K562 (cell line): ENCODE results near the gene LRRC57. TPM values are rescaled to one million over a fixed set of nuclear protein-coding genes. Genes with fewer than 3 reads are reported as not detected.

Experiments
- CCAR2 ChIP-seq: fragments of 200-400 bp; formaldehyde crosslinking; IDR thresholded peaks from 2 replicates; pipeline ENCODE4 v1.6.1; 2017; ENCODE audit warnings: mild to moderate bottlenecking, low read depth, low read length
- CHD1 ChIP-seq: fragments of 200-600 bp; sonication (generic); IDR thresholded peaks from one replicate; pipeline ENCODE4 v1.6.1; 2012; ENCODE audit warnings: mild to moderate bottlenecking, moderate library complexity, low read length, inconsistent platforms
- CREM ChIP-seq: IDR thresholded peaks from 2 replicates; pipeline ENCODE4 v1.6.1; 2014; ENCODE audit warnings: antibody characterized with exemption, low read depth
- ETV5 ChIP-seq: sonication (generic); formaldehyde crosslinking; IDR thresholded peaks from 2 replicates; pipeline ENCODE4 v1.4.0; 2020; ENCODE audit warnings: low read depth, mild to moderate bottlenecking, missing genetic modification reagents
- FOXK1 ChIP-seq: sonication (generic); formaldehyde crosslinking; IDR thresholded peaks from 2 replicates; pipeline ENCODE4 v1.8.0; 2022; ENCODE audit warnings: missing genetic modification reagents, mild to moderate bottlenecking, borderline replicate concordance
- LCOR ChIP-seq: sonication (generic); formaldehyde crosslinking; IDR thresholded peaks from 2 replicates; pipeline ENCODE4 v1.8.0; 2022; ENCODE audit warnings: mild to moderate bottlenecking, missing genetic modification reagents
- POLR2H ChIP-seq: IDR thresholded peaks from 2 replicates; pipeline ENCODE4 v1.6.1; 2016; ENCODE audit warnings: missing genetic modification characterization, low read depth, mild to moderate bottlenecking, control low read depth, missing compliant biosample characterization, moderate library complexity
- RHOXF2B ChIP-seq: fragments of 250-450 bp; sonication (Bioruptor Pico); conservative IDR thresholded peaks from 2 replicates; pipeline ENCODE4 v1.5.1; 2021
- SRSF9 ChIP-seq: fragments of 200-400 bp; formaldehyde crosslinking; IDR thresholded peaks from 2 replicates; pipeline ENCODE4 v1.6.1; 2017; ENCODE audit warnings: low read depth, low read length, borderline replicate concordance
- ZNF395 ChIP-seq: fragments of 200-800 bp; sonication (Bioruptor generic); IDR thresholded peaks from 2 replicates; pipeline ENCODE4 v1.6.1; 2017; ENCODE audit warnings: missing genetic modification characterization, missing compliant biosample characterization
- ZNF518B ChIP-seq: fragments of 250-450 bp; sonication (Bioruptor Pico); IDR thresholded peaks from 2 replicates; pipeline ENCODE4 v1.5.0; 2021; ENCODE audit warnings: mild to moderate bottlenecking, moderate library complexity
- ZNF695 ChIP-seq: fragments of 450-650 bp; formaldehyde crosslinking; IDR thresholded peaks from 2 replicates; pipeline ENCODE4 v1.4.0; 2020; ENCODE audit warnings: mild to moderate bottlenecking, moderate library complexity
- ZNF740 ChIP-seq, 3 experiments: fragments of 200-800 bp in 1 of 3; sonication (Bioruptor generic) in 1 of 3; sonication (generic) in 1 of 3; formaldehyde crosslinking in 1 of 3; IDR thresholded peaks; 2 replicates each; pipeline versions ENCODE4 v1.6.1 to v1.8.0; 2016 to 2022; ENCODE audit warnings: mild to moderate bottlenecking in 2 of 3, missing compliant biosample characterization in 2 of 3, missing genetic modification characterization in 2 of 3, missing genetic modification reagents in 1 of 3
- polyA plus RNA-seq, 8 experiments: library from polyadenylated mRNA; depleted of rRNA in 4 of 8; stranded (reverse) in 5 of 8; unstranded in 3 of 8; fragments of >200 nt; fragmentation: Nextera tagmentation in 2 of 8; fragmentation: Illumina TruSeq in 1 of 8; extraction: Ambion mirVana in 2 of 8; extraction: Trizol in 1 of 8; gene quantifications; 2 replicates each; pipeline versions ENCODE4 v1.2.1 to v1.2.3, GENCODE V29; 2011 to 2014; ENCODE audit warnings: inconsistent platforms in 1 of 8, missing spikeins in 1 of 8
- total RNA-seq, 7 experiments: library from RNA; depleted of rRNA in 6 of 7; stranded (reverse); fragments of >200 nt in 6 of 7; fragmentation: Illumina TruSeq in 2 of 7; extraction: Trizol in 2 of 7; gene quantifications; 2 replicates each; pipeline versions ENCODE4 v1.2.1 to v1.2.3, GENCODE V29; 2011 to 2021; ENCODE audit warnings: low replicate concordance in 1 of 7
- TF ChIP-seq, protein P1 (sequence below): fragments of 450-650 bp; IDR thresholded peaks from 2 replicates; pipeline ENCODE4 v1.6.1; 2016; ENCODE audit warnings: mild to moderate bottlenecking

The LRRC57 gene
- total and polyA plus RNA-seq, 9 of the 15 experiments (the other 6 are each of a cell fraction or from before 2014, with no cell fraction given), result 3.9 to 20.4 (median 14.8) TPM

- TF ChIP-seq ZNF518B, result no peak
- TF ChIP-seq, protein P1, sequence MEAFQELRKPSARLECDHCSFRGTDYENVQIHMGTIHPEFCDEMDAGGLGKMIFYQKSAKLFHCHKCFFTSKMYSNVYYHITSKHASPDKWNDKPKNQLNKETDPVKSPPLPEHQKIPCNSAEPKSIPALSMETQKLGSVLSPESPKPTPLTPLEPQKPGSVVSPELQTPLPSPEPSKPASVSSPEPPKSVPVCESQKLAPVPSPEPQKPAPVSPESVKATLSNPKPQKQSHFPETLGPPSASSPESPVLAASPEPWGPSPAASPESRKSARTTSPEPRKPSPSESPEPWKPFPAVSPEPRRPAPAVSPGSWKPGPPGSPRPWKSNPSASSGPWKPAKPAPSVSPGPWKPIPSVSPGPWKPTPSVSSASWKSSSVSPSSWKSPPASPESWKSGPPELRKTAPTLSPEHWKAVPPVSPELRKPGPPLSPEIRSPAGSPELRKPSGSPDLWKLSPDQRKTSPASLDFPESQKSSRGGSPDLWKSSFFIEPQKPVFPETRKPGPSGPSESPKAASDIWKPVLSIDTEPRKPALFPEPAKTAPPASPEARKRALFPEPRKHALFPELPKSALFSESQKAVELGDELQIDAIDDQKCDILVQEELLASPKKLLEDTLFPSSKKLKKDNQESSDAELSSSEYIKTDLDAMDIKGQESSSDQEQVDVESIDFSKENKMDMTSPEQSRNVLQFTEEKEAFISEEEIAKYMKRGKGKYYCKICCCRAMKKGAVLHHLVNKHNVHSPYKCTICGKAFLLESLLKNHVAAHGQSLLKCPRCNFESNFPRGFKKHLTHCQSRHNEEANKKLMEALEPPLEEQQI, result no peak
- TF ChIP-seq ZNF740 (CRISPR knock-in tag; IDR thresholded peaks at IDR 0.05), result no peak
- no peak for TF ChIP-seq ZNF740 (tag; IDR thresholded peaks at IDR 0.05)
- TF ChIP-seq CCAR2, result no peak
- TF ChIP-seq SRSF9, result no peak
- TF ChIP-seq POLR2H (tag), result no peak
- TF ChIP-seq ZNF395 (CRISPR knock-in tag), result no peak
- no peak for TF ChIP-seq FOXK1 (CRISPR knock-in tag)
- TF ChIP-seq RHOXF2B (CRISPR knock-in tag), result no peak
- no peak for TF ChIP-seq ETV5 (CRISPR knock-in tag)
- TF ChIP-seq LCOR, result peak; percentile 85
- TF ChIP-seq CREM, result peak; percentile 26; the same call in 1 of the 2 replicates
- no peak for TF ChIP-seq CHD1
- no peak for TF ChIP-seq ZNF695
Measured at GRCh38 chr15:42584031-42584765, 35.6 kb upstream of the LRRC57 start (continued).
